ENCODE data around the gene EYA3.
A peak's percentile ranks its signal among the peaks of the same experiment; 100 is the strongest.

EYA3 gene

GRCh38 chr1:28074892-28075511 lies 13.4 kb downstream of the EYA3 start:
- no peak for DNase-seq

GRCh38 chr1:28073867-28074266 lies 14.5 kb downstream of the EYA3 start:
- no peak for DNase-seq

GRCh38 chr1:28071813-28072212 lies 16.6 kb downstream of the EYA3 start:
- no peak for DNase-seq

GRCh38 chr1:28070725-28071593 lies 17.5 kb downstream of the EYA3 start:
- DNase-seq = no peak

- no peak for DNase-seq
Measured at GRCh38 chr1:28067523-28068090, 20.8 kb downstream of the EYA3 start.

- DNase-seq = no peak
Measured at GRCh38 chr1:28066393-28067154, 21.8 kb downstream of the EYA3 start.

- no peak for DNase-seq
Measured at GRCh38 chr1:28064064-28064463, 24.3 kb downstream of the EYA3 start.

- DNase-seq = no peak
Measured at GRCh38 chr1:28062806-28063205, 25.6 kb downstream of the EYA3 start.

GRCh38 chr1:28058971-28059878 lies 29.2 kb downstream of the EYA3 start:
- no peak for DNase-seq

GRCh38 chr1:28058168-28058567 lies 30.2 kb downstream of the EYA3 start:
- DNase-seq = no peak

- no peak for DNase-seq
Measured at GRCh38 chr1:28056129-28056925, 32.1 kb downstream of the EYA3 start.

- DNase-seq = no peak
Measured at GRCh38 chr1:28050776-28051175, 37.6 kb downstream of the EYA3 start.

GRCh38 chr1:28046716-28047115 lies 41.7 kb downstream of the EYA3 start:
- no peak for DNase-seq

- DNase-seq = no peak
Measured at GRCh38 chr1:28045777-28046176, 42.6 kb downstream of the EYA3 start.

GRCh38 chr1:28044399-28044798 lies 44.0 kb downstream of the EYA3 start:
- DNase-seq = no peak

- DNase-seq = no peak
Measured at GRCh38 chr1:28039341-28039740, 49.1 kb downstream of the EYA3 start.

GRCh38 chr1:28037946-28038345 lies 50.5 kb downstream of the EYA3 start:
- DNase-seq = no peak

- no peak for DNase-seq
Measured at GRCh38 chr1:28037206-28037605, 51.2 kb downstream of the EYA3 start.

GRCh38 chr1:28036431-28036830 lies 52.0 kb downstream of the EYA3 start:
- DNase-seq = peak in 1 of 51 donors; percentile 1

- no peak for DNase-seq
Measured at GRCh38 chr1:28035420-28035819, 53.0 kb downstream of the EYA3 start.

All from hypothalamus (tissue), 51 donors.